Keratinocyte (primary cell): Measurements from ENCODE around the gene OAF.
"Not testable (repeated sequence)": the region's sequence is repeated elsewhere in the genome, so short reads cannot be mapped to it uniquely, and the experiment has no call there.

Experiments
- CTCF ChIP-seq, 3 experiments: IDR thresholded peaks in 1 of 3; conservative IDR thresholded peaks in 1 of 3; optimal IDR thresholded peaks in 1 of 3; 2 replicates in 2 of 3; 3 replicates in 1 of 3; pipeline versions ENCODE3 to v1.5.1; 2011; ENCODE audit warnings: low read length in 3 of 3, mild to moderate bottlenecking in 3 of 3, moderate library complexity in 2 of 3, control low read depth in 1 of 3, inconsistent platforms in 1 of 3; ENCODE audit not compliant: insufficient read depth in 2 of 3; ENCODE audit errors: extremely low read depth in 1 of 3
- EZH2 ChIP-seq: IDR thresholded peaks from one replicate; pipeline ENCODE4 v1.6.1; 2012; ENCODE audit warnings: inconsistent platforms, mild to moderate bottlenecking, low read length, moderate library complexity

DNA sequence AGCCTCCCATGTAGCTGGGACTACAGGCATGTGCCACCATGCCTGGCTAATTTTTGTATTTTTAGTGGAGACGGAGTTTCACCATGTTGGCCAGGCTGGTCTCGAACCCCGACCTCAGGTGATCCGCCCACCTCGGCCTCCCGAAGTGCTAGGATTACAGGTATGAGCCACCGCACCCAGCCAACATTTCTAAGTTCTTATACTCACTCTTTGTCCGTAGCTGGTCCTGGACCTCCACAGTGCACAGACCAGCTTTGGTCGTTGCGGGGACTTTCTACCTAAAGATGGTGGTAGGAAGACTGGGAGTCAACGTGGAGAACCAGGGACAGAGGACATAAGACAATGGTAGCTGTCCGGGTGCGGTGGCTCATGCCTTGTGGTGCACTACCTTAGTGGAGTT, 42.5 kb downstream of the OAF start:
- TF ChIP-seq CTCF (optimal IDR thresholded peaks at IDR 0.05 in 1 of 3, IDR thresholded peaks at IDR 0.05 in 1 of 3, conservative IDR thresholded peaks at IDR 0.05 in 1 of 3; ENCODE audit: extremely low read depth in 1 of 3, insufficient read depth in 2 of 3, low read length in 3 of 3); EZH2: not testable (repeated sequence)
